Stomach smooth muscle (tissue), 2 donors: ENCODE measurements around the gene MED13L.

ENCODE experiments used
- H3K27ac ChIP-seq: one replicate; pipeline ENCODE4 v1.7.0; 2013; ENCODE audit warnings: mild to moderate bottlenecking, low read length, inconsistent platforms
- H3K27me3 ChIP-seq, 2 donors: one replicate each; pipeline ENCODE4 v1.7.0; 2013; ENCODE audit warnings: low read length in 2 of 2; ENCODE audit not compliant: insufficient read depth in 2 of 2, control insufficient read depth in 1 of 2
- H3K36me3 ChIP-seq, 2 donors: one replicate each; pipeline ENCODE4 v1.7.0; 2013; ENCODE audit warnings: low read length in 2 of 2; ENCODE audit not compliant: control insufficient read depth in 2 of 2, insufficient read depth in 2 of 2
- H3K4me1 ChIP-seq: one replicate; pipeline ENCODE4 v1.7.0; 2013; ENCODE audit warnings: low read length; ENCODE audit not compliant: control insufficient read depth, insufficient read depth
- H3K4me3 ChIP-seq, 2 donors: one replicate each; pipeline ENCODE4 v1.7.0; 2013; ENCODE audit warnings: low read length in 2 of 2
- H3K9ac ChIP-seq, 2 donors: one replicate each; pipeline ENCODE4 v1.7.0; 2013; ENCODE audit warnings: low read length in 2 of 2, mild to moderate bottlenecking in 1 of 2
- H3K9me3 ChIP-seq, 2 donors: one replicate each; pipeline ENCODE4 v1.7.0; 2013; ENCODE audit warnings: low read length in 2 of 2; ENCODE audit not compliant: control insufficient read depth in 2 of 2
- donor health status: healthy.
- donor health status: Pancreatic carcinoma.

MED13L gene

GRCh38 chr12:116071555-116072230, 205.8 kb downstream of the MED13L start:
- Histone ChIP-seq H3K36me3 (no peaks in the 10 kb centered on the region), H3K9me3 (no peaks in the 10 kb centered on the region), H3K4me1 (no peaks in the 10 kb centered on the region), H3K4me3 (no peak overlapping the region), H3K27me3 (no peaks in the 10 kb centered on the region), H3K9ac (no peak overlapping the region), H3K27ac (no peak overlapping the region)

DNA sequence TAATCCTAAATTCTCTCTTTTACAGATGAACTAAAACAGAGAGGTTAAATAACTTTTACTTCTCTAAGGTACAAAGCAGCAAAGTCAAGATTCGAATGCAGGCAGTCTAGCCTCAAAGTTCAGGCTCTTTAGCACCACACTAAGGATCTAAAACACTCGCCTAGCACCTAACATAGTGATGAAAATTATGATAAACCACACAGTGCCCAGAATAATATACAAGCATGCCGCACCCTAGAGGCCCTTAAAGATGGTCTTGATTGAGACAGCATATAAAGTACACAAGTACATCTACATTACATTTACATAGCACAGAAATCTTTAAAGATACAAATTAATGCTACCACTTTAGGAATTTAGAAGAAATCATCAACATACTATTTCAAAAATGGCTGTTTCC, 207.0 kb downstream of the MED13L start:
- Histone ChIP-seq H3K27me3 (no peaks in the 10 kb centered on the region), H3K4me1 (peaks cover 6% of the 10 kb centered on the region), H3K9ac (no peak overlapping the region), H3K36me3 (no peaks in the 10 kb centered on the region), H3K4me3 (no peak overlapping the region), H3K27ac (no peak overlapping the region), H3K9me3 (no peaks in the 10 kb centered on the region)

DNA sequence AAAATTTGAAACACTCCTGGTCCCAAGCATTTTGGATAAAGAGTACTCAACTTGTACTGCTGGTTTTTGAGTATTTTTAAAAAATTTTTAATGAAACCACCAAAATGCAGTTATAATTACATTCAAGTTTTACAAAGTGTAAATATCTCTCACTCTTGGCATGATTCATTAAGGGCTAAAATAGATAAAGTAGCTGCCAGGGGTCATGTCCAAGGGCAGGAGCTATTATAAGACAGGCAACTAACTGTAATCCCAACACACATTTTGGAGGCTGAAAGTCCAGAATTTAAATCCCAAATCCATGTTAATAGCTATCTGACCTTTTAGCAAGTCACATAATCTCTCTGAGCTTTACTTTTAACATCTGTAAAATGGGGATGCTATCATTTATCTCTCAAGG, 207.6 kb downstream of the MED13L start:
- no peaks in the 10 kb centered on the region for H3K27me3 ChIP-seq
- no peak overlapping the region for H3K4me3 ChIP-seq
- H3K9me3 ChIP-seq = no peaks in the 10 kb centered on the region
- H3K36me3 ChIP-seq = no peaks in the 10 kb centered on the region
- peaks cover 7% of the 10 kb centered on the region for H3K4me1 ChIP-seq
- H3K9ac ChIP-seq = no peak overlapping the region
- no peak overlapping the region for H3K27ac ChIP-seq

- H3K4me3 ChIP-seq = no peak overlapping the region
- H3K36me3 ChIP-seq = no peaks in the 10 kb centered on the region
- H3K27ac ChIP-seq = no peak overlapping the region
- no peaks in the 10 kb centered on the region for H3K27me3 ChIP-seq
- H3K9me3 ChIP-seq = no peaks in the 10 kb centered on the region
- H3K4me1 ChIP-seq = peaks cover 10% of the 10 kb centered on the region
- no peak overlapping the region for H3K9ac ChIP-seq
Measured at GRCh38 chr12:116068853-116069252, 208.6 kb downstream of the MED13L start.

DNA sequence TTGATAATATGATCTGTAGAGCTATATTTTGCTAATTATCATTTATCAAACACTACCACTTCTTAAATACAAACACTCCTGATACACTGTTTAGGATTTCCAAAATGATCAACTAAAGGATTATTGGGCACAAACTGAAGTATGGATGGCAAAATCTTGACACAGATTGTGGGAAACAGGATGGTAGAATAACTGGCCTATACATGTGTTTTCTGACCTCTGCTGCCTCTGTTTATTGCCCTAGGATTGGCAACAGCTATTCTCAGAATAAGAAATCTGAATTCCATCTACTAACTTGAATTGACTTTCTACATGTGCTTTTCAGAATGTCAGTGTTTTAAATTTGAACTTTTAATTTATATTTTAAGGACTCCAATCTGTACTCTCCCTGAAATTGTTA, 209.1 kb downstream of the MED13L start:
- H3K9me3 ChIP-seq = no peaks in the 10 kb centered on the region
- no peak overlapping the region for H3K4me3 ChIP-seq
- no peak overlapping the region for H3K9ac ChIP-seq
- no peaks in the 10 kb centered on the region for H3K27me3 ChIP-seq
- H3K27ac ChIP-seq = no peak overlapping the region
- H3K36me3 ChIP-seq = no peaks in the 10 kb centered on the region
- peaks cover 10% of the 10 kb centered on the region for H3K4me1 ChIP-seq

- H3K4me1 ChIP-seq = peaks cover 10% of the 10 kb centered on the region
- H3K9ac ChIP-seq = no peak overlapping the region
- H3K9me3 ChIP-seq = no peaks in the 10 kb centered on the region
- no peaks in the 10 kb centered on the region for H3K27me3 ChIP-seq
- no peak overlapping the region for H3K4me3 ChIP-seq
- no peaks in the 10 kb centered on the region for H3K36me3 ChIP-seq
- no peak overlapping the region for H3K27ac ChIP-seq
Measured at GRCh38 chr12:116067892-116068291, 209.6 kb downstream of the MED13L start.

GRCh38 chr12:116066381-116067230, 210.9 kb downstream of the MED13L start:
- H3K36me3 ChIP-seq = no peaks in the 10 kb centered on the region
- H3K27ac ChIP-seq = no peak overlapping the region
- H3K4me3 ChIP-seq = no peak overlapping the region
- no peak overlapping the region for H3K9ac ChIP-seq
- no peaks in the 10 kb centered on the region for H3K27me3 ChIP-seq
- H3K4me1 ChIP-seq = peaks cover 10% of the 10 kb centered on the region
- no peaks in the 10 kb centered on the region for H3K9me3 ChIP-seq

DNA sequence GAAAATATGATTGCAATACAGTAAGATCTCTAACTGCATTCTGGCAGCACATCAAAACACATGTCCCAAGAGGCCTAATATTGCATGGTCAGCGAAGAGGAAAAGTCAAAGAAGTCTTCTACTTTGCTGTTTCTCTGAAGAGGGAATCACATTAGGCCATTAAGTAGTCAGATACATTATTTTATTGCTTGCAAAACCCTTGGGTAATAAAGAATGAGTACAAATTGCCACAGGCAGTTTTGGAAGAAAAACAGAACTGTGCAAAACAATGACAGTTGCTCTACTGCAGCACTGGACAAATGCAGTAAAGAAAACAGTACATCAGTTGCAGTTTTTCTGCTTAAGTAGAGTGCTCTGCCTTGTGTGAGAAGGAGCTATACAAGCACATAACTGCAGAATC, 211.9 kb downstream of the MED13L start:
- H3K27ac ChIP-seq = no peak overlapping the region
- H3K36me3 ChIP-seq = no peaks in the 10 kb centered on the region
- H3K27me3 ChIP-seq = no peaks in the 10 kb centered on the region
- H3K4me1 ChIP-seq = peaks cover 10% of the 10 kb centered on the region
- H3K9ac ChIP-seq = no peak overlapping the region
- no peak overlapping the region for H3K4me3 ChIP-seq
- no peaks in the 10 kb centered on the region for H3K9me3 ChIP-seq

GRCh38 chr12:116064493-116064892, 213.0 kb downstream of the MED13L start:
- Histone ChIP-seq H3K36me3 (no peaks in the 10 kb centered on the region), H3K4me1 (peaks cover 10% of the 10 kb centered on the region), H3K4me3 (no peak overlapping the region), H3K27ac (no peak overlapping the region), H3K27me3 (no peaks in the 10 kb centered on the region), H3K9me3 (no peaks in the 10 kb centered on the region), H3K9ac (no peak overlapping the region)

- Histone ChIP-seq H3K9ac (no peak overlapping the region), H3K36me3 (no peaks in the 10 kb centered on the region), H3K4me3 (no peak overlapping the region), H3K9me3 (no peaks in the 10 kb centered on the region), H3K4me1 (peaks cover 10% of the 10 kb centered on the region), H3K27me3 (no peaks in the 10 kb centered on the region), H3K27ac (no peak overlapping the region)
Measured at GRCh38 chr12:116062698-116063097, 214.8 kb downstream of the MED13L start.

GRCh38 chr12:116060764-116061163, 216.7 kb downstream of the MED13L start:
- H3K9ac ChIP-seq = no peak overlapping the region
- no peaks in the 10 kb centered on the region for H3K36me3 ChIP-seq
- H3K27me3 ChIP-seq = no peaks in the 10 kb centered on the region
- H3K4me3 ChIP-seq = no peak overlapping the region
- no peak overlapping the region for H3K27ac ChIP-seq
- no peaks in the 10 kb centered on the region for H3K9me3 ChIP-seq
- H3K4me1 ChIP-seq = peaks cover 7% of the 10 kb centered on the region
